ENCODE data around the gene HIVEP3.

The HIVEP3 gene

GRCh38 chr1:41589395-41589794 lies 329.3 kb downstream of the HIVEP3 start:
- no peaks in the 10 kb centered on the region for H3K9me3 Mint-ChIP-seq
- H3K4me1 Mint-ChIP-seq, result peaks cover 8% of the 10 kb centered on the region
- no peak overlapping the region for H3K27ac Mint-ChIP-seq
- H3K4me3 Mint-ChIP-seq, result no peak overlapping the region
- H3K36me3 Mint-ChIP-seq, result peaks cover 21% of the 10 kb centered on the region
- H3K27me3 Mint-ChIP-seq, result no peaks in the 10 kb centered on the region

- Mint-ChIP-seq H3K27ac (no peak overlapping the region), H3K9me3 (no peaks in the 10 kb centered on the region), H3K36me3 (peaks cover 21% of the 10 kb centered on the region), H3K27me3 (no peaks in the 10 kb centered on the region), H3K4me1 (peaks cover 5% of the 10 kb centered on the region), H3K4me3 (no peak overlapping the region)
Observed at GRCh38 chr1:41588334-41588875, 330.3 kb downstream of the HIVEP3 start.

- Mint-ChIP-seq H3K27ac (no peak overlapping the region), H3K4me1 (peaks cover under 1% of the 10 kb centered on the region), H3K4me3 (no peak overlapping the region), H3K36me3 (peaks cover 18% of the 10 kb centered on the region), H3K27me3 (no peaks in the 10 kb centered on the region), H3K9me3 (no peaks in the 10 kb centered on the region)
Observed at GRCh38 chr1:41587791-41588190, 330.9 kb downstream of the HIVEP3 start.

GRCh38 chr1:41586230-41586629 lies 332.5 kb downstream of the HIVEP3 start:
- peaks cover 5% of the 10 kb centered on the region for H3K4me1 Mint-ChIP-seq
- H3K27me3 Mint-ChIP-seq, result no peaks in the 10 kb centered on the region
- H3K27ac Mint-ChIP-seq, result no peak overlapping the region
- no peaks in the 10 kb centered on the region for H3K9me3 Mint-ChIP-seq
- peaks cover 21% of the 10 kb centered on the region for H3K36me3 Mint-ChIP-seq
- no peak overlapping the region for H3K4me3 Mint-ChIP-seq

- H3K27ac Mint-ChIP-seq, result peak overlapping the region; percentile 65
Observed at GRCh38 chr1:41583658-41584547, 334.8 kb downstream of the HIVEP3 start.

GRCh38 chr1:41582851-41583657 lies 335.7 kb downstream of the HIVEP3 start:
- peaks cover 23% of the 10 kb centered on the region for H3K36me3 Mint-ChIP-seq
- peak overlapping the region; percentile 65 for H3K27ac Mint-ChIP-seq

More at GRCh38 chr1:41583658-41584547, 334.8 kb downstream of the HIVEP3 start:
- Mint-ChIP-seq H3K9me3 (no peaks in the 10 kb centered on the region), H3K4me3 (no peak overlapping the region), H3K27me3 (no peaks in the 10 kb centered on the region), H3K4me1 (peaks cover 11% of the 10 kb centered on the region), H3K36me3 (peaks cover 18% of the 10 kb centered on the region)

GRCh38 chr1:41582351-41582750 lies 336.4 kb downstream of the HIVEP3 start:
- Mint-ChIP-seq H3K36me3 (peaks cover 21% of the 10 kb centered on the region), H3K27ac (no peak overlapping the region)

More at GRCh38 chr1:41582851-41583657, 335.7 kb downstream of the HIVEP3 start:
- Mint-ChIP-seq H3K27me3 (no peaks in the 10 kb centered on the region), H3K4me3 (no peak overlapping the region), H3K4me1 (peaks cover 12% of the 10 kb centered on the region), H3K9me3 (no peaks in the 10 kb centered on the region)

GRCh38 chr1:41582004-41582325 lies 336.8 kb downstream of the HIVEP3 start:
- H3K9me3 Mint-ChIP-seq, result no peaks in the 10 kb centered on the region
- peaks cover 18% of the 10 kb centered on the region for H3K4me1 Mint-ChIP-seq
- peaks cover 21% of the 10 kb centered on the region for H3K36me3 Mint-ChIP-seq
- no peak overlapping the region for H3K27ac Mint-ChIP-seq
- no peak overlapping the region for H3K4me3 Mint-ChIP-seq
- no peaks in the 10 kb centered on the region for H3K27me3 Mint-ChIP-seq

More at GRCh38 chr1:41582351-41582750, 336.4 kb downstream of the HIVEP3 start:
- Mint-ChIP-seq H3K4me1 (peaks cover 14% of the 10 kb centered on the region), H3K4me3 (no peak overlapping the region), H3K27me3 (no peaks in the 10 kb centered on the region), H3K9me3 (no peaks in the 10 kb centered on the region)

GRCh38 chr1:41581216-41582003 lies 337.3 kb downstream of the HIVEP3 start:
- peaks cover 22% of the 10 kb centered on the region for H3K4me1 Mint-ChIP-seq
- H3K27ac Mint-ChIP-seq, result peak overlapping the region; percentile 85
- no peaks in the 10 kb centered on the region for H3K9me3 Mint-ChIP-seq
- no peaks in the 10 kb centered on the region for H3K27me3 Mint-ChIP-seq
- peaks cover 16% of the 10 kb centered on the region for H3K36me3 Mint-ChIP-seq
- no peak overlapping the region for H3K4me3 Mint-ChIP-seq

- Mint-ChIP-seq H3K4me3 (no peak overlapping the region), H3K27ac (peak overlapping the region; percentile 85), H3K27me3 (no peaks in the 10 kb centered on the region), H3K9me3 (no peaks in the 10 kb centered on the region), H3K36me3 (peaks cover 18% of the 10 kb centered on the region), H3K4me1 (peaks cover 24% of the 10 kb centered on the region)
Observed at GRCh38 chr1:41580520-41581172, 338.1 kb downstream of the HIVEP3 start.

- no peak overlapping the region for H3K27ac Mint-ChIP-seq
- H3K4me1 Mint-ChIP-seq, result peaks cover 27% of the 10 kb centered on the region
- H3K36me3 Mint-ChIP-seq, result peaks cover 18% of the 10 kb centered on the region
- no peaks in the 10 kb centered on the region for H3K9me3 Mint-ChIP-seq
- no peak overlapping the region for H3K4me3 Mint-ChIP-seq
- H3K27me3 Mint-ChIP-seq, result no peaks in the 10 kb centered on the region
Observed at GRCh38 chr1:41580021-41580420, 338.7 kb downstream of the HIVEP3 start.

GRCh38 chr1:41578712-41579335 lies 339.9 kb downstream of the HIVEP3 start:
- H3K27ac Mint-ChIP-seq, result no peak overlapping the region

GRCh38 chr1:41576620-41577019 lies 342.1 kb downstream of the HIVEP3 start:
- Mint-ChIP-seq H3K9me3 (no peaks in the 10 kb centered on the region), H3K27ac (no peak overlapping the region), H3K4me3 (no peak overlapping the region), H3K27me3 (no peaks in the 10 kb centered on the region), H3K4me1 (peaks cover 40% of the 10 kb centered on the region), H3K36me3 (peaks cover 22% of the 10 kb centered on the region)

More at GRCh38 chr1:41578712-41579335, 339.9 kb downstream of the HIVEP3 start:
- Mint-ChIP-seq H3K4me1 (peaks cover 37% of the 10 kb centered on the region), H3K27me3 (no peaks in the 10 kb centered on the region), H3K36me3 (peaks cover 18% of the 10 kb centered on the region), H3K9me3 (no peaks in the 10 kb centered on the region), H3K4me3 (no peak overlapping the region)

- no peak overlapping the region for H3K4me3 Mint-ChIP-seq
- H3K27ac Mint-ChIP-seq, result no peak overlapping the region
- H3K9me3 Mint-ChIP-seq, result no peaks in the 10 kb centered on the region
- peaks cover 40% of the 10 kb centered on the region for H3K4me1 Mint-ChIP-seq
- no peaks in the 10 kb centered on the region for H3K27me3 Mint-ChIP-seq
- peaks cover 26% of the 10 kb centered on the region for H3K36me3 Mint-ChIP-seq
Observed at GRCh38 chr1:41576206-41576605, 342.5 kb downstream of the HIVEP3 start.

All from activated naive CD4-positive, alpha-beta T cell treated with anti-CD3 and anti-CD28 coated beads, Interleukin-2, amount 50 U/mL, for 24 hours (primary cell).